ENCODE measurements around the gene LIMA1.
"Not testable (repeated sequence)": the region's sequence is repeated elsewhere in the genome, so short reads cannot be mapped to it uniquely, and the experiment has no call there.

LIMA1 gene

GRCh38 chr12:50285253-50285652 is 1.9 kb upstream of the LIMA1 start:
- DNase-seq (ENCODE audit: low read depth): no peak

GRCh38 chr12:50282721-50283228 is 545 bp downstream of the LIMA1 start:
- DNase-seq (ENCODE audit: low read depth): no peak

- no peak for DNase-seq (ENCODE audit: low read depth)
Measured at GRCh38 chr12:50279501-50279900, 3.8 kb downstream of the LIMA1 start.

- DNase-seq (ENCODE audit: low read depth): no peak
Measured at GRCh38 chr12:50276912-50277671, 6.2 kb downstream of the LIMA1 start.

- no peak for DNase-seq (ENCODE audit: low read depth)
Measured at GRCh38 chr12:50276068-50276467, 7.3 kb downstream of the LIMA1 start.

- DNase-seq (ENCODE audit: low read depth): no peak
Measured at GRCh38 chr12:50275556-50275955, 7.8 kb downstream of the LIMA1 start.

GRCh38 chr12:50275127-50275526 is 8.2 kb downstream of the LIMA1 start:
- DNase-seq (ENCODE audit: low read depth): not testable (repeated sequence)

- no peak for DNase-seq (ENCODE audit: low read depth)
Measured at GRCh38 chr12:50271724-50272247, 11.5 kb downstream of the LIMA1 start.

GRCh38 chr12:50268482-50268881 is 14.8 kb downstream of the LIMA1 start:
- no peak for DNase-seq (ENCODE audit: low read depth)

GRCh38 chr12:50265770-50266524 is 17.4 kb downstream of the LIMA1 start:
- no peak for DNase-seq (ENCODE audit: low read depth)

- DNase-seq (ENCODE audit: low read depth): no peak
Measured at GRCh38 chr12:50263832-50264231, 19.5 kb downstream of the LIMA1 start.

- no peak for DNase-seq (ENCODE audit: low read depth)
Measured at GRCh38 chr12:50261654-50262053, 21.7 kb downstream of the LIMA1 start.

GRCh38 chr12:50258167-50258551 is 25.2 kb downstream of the LIMA1 start:
- no peak for DNase-seq (ENCODE audit: low read depth)

GRCh38 chr12:50257236-50258166 is 25.8 kb downstream of the LIMA1 start:
- DNase-seq (ENCODE audit: low read depth): no peak

GRCh38 chr12:50256761-50257160 is 26.6 kb downstream of the LIMA1 start:
- DNase-seq (ENCODE audit: low read depth): no peak

GRCh38 chr12:50252977-50253602 is 30.2 kb downstream of the LIMA1 start:
- no peak for DNase-seq (ENCODE audit: low read depth)

GRCh38 chr12:50251619-50252252 is 31.6 kb downstream of the LIMA1 start:
- DNase-seq (ENCODE audit: low read depth): no peak

- DNase-seq (ENCODE audit: low read depth): no peak
Measured at GRCh38 chr12:50249464-50250182, 33.7 kb downstream of the LIMA1 start.

- no peak for DNase-seq (ENCODE audit: low read depth)
Measured at GRCh38 chr12:50248883-50249282, 34.4 kb downstream of the LIMA1 start.

- no peak for DNase-seq (ENCODE audit: low read depth)
Measured at GRCh38 chr12:50248411-50248810, 34.9 kb downstream of the LIMA1 start.

Data from stimulated activated CD8-positive, alpha-beta memory T cell treated with anti-CD3 and anti-CD28 coated beads, Interleukin-12 subunit alpha, Interleukin-12 subunit beta, amount 100 ng/mL, for 1 hour (primary cell).